Endothelial cell of umbilical vein (primary cell): ENCODE data around the gene VPS37D. TPM values are rescaled to one million over a fixed set of nuclear protein-coding genes. Genes with fewer than 3 reads are reported as not detected.

ENCODE experiments used
- BruUV-seq: library from RNA; stranded (reverse); fragments of 400-500 nt; replicated peaks from 2 replicates; lab custom pipeline; 2021; lab: Mats Ljungman, UMichigan
- CTCF ChIA-PET: fragments of 300-600, 350-600 bp; sonication (Branson Sonifier 250); formaldehyde crosslinking; loops from one replicate; lab custom pipeline; 2021; ENCODE audit warnings: antibody characterized with exemption, inconsistent platforms; lab: Charles Lee
- POLR2A ChIA-PET: fragments of 300-600, 350-600 bp; sonication (Branson Sonifier 250); formaldehyde crosslinking; loops from one replicate; lab custom pipeline; 2021; ENCODE audit warnings: antibody characterized with exemption, inconsistent platforms; lab: Charles Lee
- DNase-seq: peaks from one replicate; pipeline ENCODE4 v3.0.0-alpha.2; 2011; ENCODE audit warnings: low read depth, low spot score
- FAIRE-seq: peaks from 2 replicates; lab custom pipeline; 2011; peaks lifted over from hg19 to GRCh38; lab: Jason Lieb, UNC
- H2AFZ ChIP-seq: 2 replicates; pipeline ENCODE4 v1.6.0; 2012; ENCODE audit warnings: low read depth, low read length, control low read depth, inconsistent platforms
- H3K27ac ChIP-seq: 2 replicates; pipeline ENCODE4 v1.5.1; 2011; ENCODE audit warnings: low read depth, mild to moderate bottlenecking, control low read depth, low read length, moderate library complexity; ENCODE audit not compliant: insufficient read depth
- H3K27me3 ChIP-seq, 2 experiments: 2 replicates each; pipeline versions ENCODE4 v1.6.0 to v1.6.1; 2011; ENCODE audit warnings: low read length in 2 of 2, mixed read lengths in 1 of 2; ENCODE audit not compliant: control insufficient read depth in 2 of 2, insufficient read depth in 2 of 2
- H3K36me3 ChIP-seq, 2 experiments: 2 replicates in 1 of 2; 3 replicates in 1 of 2; pipeline ENCODE4 v1.5.1; 2011; ENCODE audit warnings: low read length in 2 of 2, mild to moderate bottlenecking in 1 of 2, moderate library complexity in 1 of 2; ENCODE audit not compliant: control insufficient read depth in 2 of 2, insufficient read depth in 2 of 2; ENCODE audit errors: extremely low read depth in 1 of 2
- H3K4me1 ChIP-seq: 3 replicates; pipeline ENCODE4 v1.5.1; 2011; ENCODE audit warnings: mild to moderate bottlenecking, low read length; ENCODE audit not compliant: control insufficient read depth, insufficient read depth; ENCODE audit errors: extremely low read depth
- H3K4me2 ChIP-seq: 2 replicates; pipeline ENCODE4 v1.6.1; 2011; ENCODE audit warnings: low read length, control low read depth, mixed read lengths; ENCODE audit not compliant: insufficient read depth
- H3K4me3 ChIP-seq, 3 experiments: fragments of 200-600 bp in 1 of 3; sonication (generic), shearing (Covaris generic) in 1 of 3; replicated peaks in 1 of 3; 2 replicates each; pipeline ENCODE4 v1.5.1; 2011 to 2016; ENCODE audit warnings: control low read depth in 3 of 3, low read length in 3 of 3, mild to moderate bottlenecking in 2 of 3, inconsistent platforms in 1 of 3, low read depth in 1 of 3, moderate library complexity in 1 of 3; ENCODE audit not compliant: insufficient read depth in 1 of 3
- H3K79me2 ChIP-seq: 2 replicates; pipeline ENCODE4 v1.6.0; 2012; ENCODE audit warnings: low read length, inconsistent platforms; ENCODE audit not compliant: control insufficient read depth, insufficient read depth
- H3K9ac ChIP-seq: replicated peaks from 2 replicates; pipeline ENCODE3; 2011; ENCODE audit warnings: low read length, control low read depth; ENCODE audit not compliant: insufficient read depth; ENCODE audit errors: extremely low read depth
- H3K9me1 ChIP-seq: replicated peaks from 3 replicates; pipeline ENCODE4 v1.6.0; 2011; ENCODE audit warnings: mild to moderate bottlenecking, low read length; ENCODE audit not compliant: control insufficient read depth, insufficient read depth; ENCODE audit errors: extremely low read depth
- H3K9me3 ChIP-seq: replicated peaks from 2 replicates; pipeline ENCODE4 v1.5.1; 2012; ENCODE audit warnings: low read length, inconsistent platforms; ENCODE audit not compliant: control insufficient read depth, insufficient read depth
- H4K20me1 ChIP-seq: replicated peaks from 2 replicates; pipeline ENCODE3; 2011; ENCODE audit warnings: mild to moderate bottlenecking, low read length; ENCODE audit not compliant: control insufficient read depth, insufficient read depth; ENCODE audit errors: extremely low read depth
- EZH2 ChIP-seq: IDR thresholded peaks from 2 replicates; pipeline ENCODE4 v1.6.1; 2012; ENCODE audit warnings: borderline replicate concordance, low read depth, mild to moderate bottlenecking, moderate library complexity, low read length, inconsistent platforms; ENCODE audit not compliant: severe bottlenecking
- FOS ChIP-seq: IDR thresholded peaks from 2 replicates; pipeline ENCODE4 v1.6.1; 2011; ENCODE audit warnings: mild to moderate bottlenecking, low read length, moderate library complexity, borderline replicate concordance; ENCODE audit not compliant: insufficient read depth
- GATA2 ChIP-seq: IDR thresholded peaks from 2 replicates; pipeline ENCODE4 v1.7.0; 2011; ENCODE audit warnings: low read depth, mild to moderate bottlenecking, moderate library complexity, mixed read lengths, low read length; ENCODE audit not compliant: insufficient read length, insufficient read depth
- JUN ChIP-seq: IDR thresholded peaks from 2 replicates; pipeline ENCODE4 v1.6.1; 2011; ENCODE audit warnings: borderline replicate concordance, low read depth; ENCODE audit not compliant: insufficient read length, insufficient read depth
- MYC ChIP-seq: IDR thresholded peaks from one replicate; pipeline ENCODE4 v1.6.1; 2011; ENCODE audit warnings: mild to moderate bottlenecking, low read depth, low read length
- POLR2A ChIP-seq: IDR thresholded peaks from 2 replicates; pipeline ENCODE4 v1.6.1; 2012; ENCODE audit warnings: low read depth, mild to moderate bottlenecking, control low read depth, low read length
- POLR2AphosphoS5 ChIP-seq: IDR thresholded peaks from 2 replicates; pipeline ENCODE4 v1.6.1; 2012; ENCODE audit warnings: low read depth, mild to moderate bottlenecking, control low read depth, low read length, moderate library complexity; ENCODE audit not compliant: insufficient read depth
- dilution Hi-C: fragments of 300-500 bp; cut with MboI; formaldehyde crosslinking; loops from one replicate; pipeline ENCODE4 v1.15.0; 2019; ENCODE audit warnings: low sequenced_read_pairs; ENCODE audit not compliant: extremely low pct_ligation_motif_present
- intact Hi-C: fragments of 100-400 bp; cut with micrococcal nuclease; formaldehyde crosslinking; loops from one replicate; pipeline ENCODE4 v1.10.0; 2022
- polyA plus RNA-seq, 4 experiments: library from polyadenylated mRNA; depleted of rRNA in 3 of 4; stranded (reverse) in 3 of 4; unstranded in 1 of 4; fragments of >200 nt; gene quantifications; 2 replicates each; pipeline versions ENCODE4 v1.2.1 to v1.2.3, GENCODE V29; 2011 to 2012; ENCODE audit warnings: missing spikeins in 1 of 4
- total RNA-seq: library from RNA; stranded (reverse); gene quantifications from 2 replicates; pipeline ENCODE4 v1.2.3, GENCODE V29; 2021
- TF ChIP-seq, protein P1 (sequence below), 2 donors: IDR thresholded peaks; 1 replicate in 1 of 2; 2 replicates in 1 of 2; pipeline ENCODE4 v1.5.1; 2011; ENCODE audit warnings: low read length in 2 of 2, mild to moderate bottlenecking in 2 of 2, moderate library complexity in 2 of 2, control low read depth in 1 of 2, inconsistent platforms in 1 of 2, low read depth in 1 of 2; ENCODE audit not compliant: insufficient read depth in 1 of 2; ENCODE audit errors: extremely low read depth in 1 of 2
- TF ChIP-seq, protein P2 (sequence below): IDR thresholded peaks from 2 replicates; pipeline ENCODE4 v1.6.1; 2011; ENCODE audit not compliant: insufficient read depth, insufficient read length

VPS37D gene
- total and polyA plus RNA-seq, 2 donors (not counting 3 experiments of a cell fraction or from before 2014, with no cell fraction given), result 2.0 to 2.1 TPM

DNA sequence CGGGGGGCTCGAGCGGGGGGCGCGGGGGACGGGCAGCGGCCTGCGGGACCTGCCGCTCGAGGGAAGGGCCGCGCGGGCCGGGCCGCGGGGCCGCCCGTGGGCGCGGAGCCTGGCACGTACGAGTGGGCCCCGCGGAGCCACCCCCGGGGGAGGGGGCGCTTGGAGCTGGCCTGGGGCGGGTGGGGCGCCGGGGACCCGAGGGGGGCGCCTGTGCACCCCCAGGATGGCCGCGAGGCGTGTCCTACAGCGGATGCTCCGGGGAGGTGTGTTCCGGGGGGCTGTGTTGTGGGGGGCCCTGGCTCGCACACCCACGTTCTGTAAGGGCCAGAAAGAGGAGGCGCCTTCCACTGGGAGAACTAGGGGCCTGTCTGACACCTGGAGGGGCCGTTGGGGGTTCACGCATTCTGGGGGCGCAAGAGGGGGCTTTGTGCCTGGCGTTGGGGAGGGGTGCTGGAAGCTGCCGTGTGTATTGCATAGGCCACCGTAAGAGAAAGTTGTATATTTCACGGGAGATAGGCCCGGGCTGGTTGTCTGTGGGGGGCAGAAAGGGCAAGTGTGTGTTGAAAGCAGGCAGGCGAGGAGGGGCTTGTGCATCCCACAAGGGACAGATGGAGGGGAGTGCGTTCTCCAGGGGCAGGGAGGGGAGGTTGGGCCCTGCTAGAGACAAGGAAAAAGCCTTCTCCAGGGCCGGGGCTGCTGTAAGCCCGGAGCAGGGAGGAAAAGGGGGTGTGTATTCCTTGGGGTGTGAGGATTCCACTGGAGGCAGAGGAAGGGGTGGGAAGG is 663 bp downstream of the VPS37D start:
- peak overlapping the region; percentile 35 to 67 (median 56) for H3K4me3 ChIP-seq
- peak overlapping the region; percentile 55 for H3K9ac ChIP-seq
- peak; percentile 16 for DNase-seq
- no peaks in the 10 kb centered on the region for H3K36me3 ChIP-seq
- H3K4me2 ChIP-seq, result peak overlapping the region; percentile 49
- intact Hi-C loops (loop anchor here (5.0 kb wide), 1 partner anchor 41 kb away; no protein-coding TSS in a partner anchor), dilution Hi-C loops (no loop called here)
- H3K27me3 ChIP-seq, result peaks cover 0 to 3% of the 10 kb centered on the region in 2 experiments
- TF ChIP-seq GATA2, result no peak
- TF ChIP-seq EZH2, result no peak
- no peak for TF ChIP-seq POLR2AphosphoS5
- TF ChIP-seq POLR2A, result no peak
- no peak for TF ChIP-seq JUN
- TF ChIP-seq, protein P1, sequence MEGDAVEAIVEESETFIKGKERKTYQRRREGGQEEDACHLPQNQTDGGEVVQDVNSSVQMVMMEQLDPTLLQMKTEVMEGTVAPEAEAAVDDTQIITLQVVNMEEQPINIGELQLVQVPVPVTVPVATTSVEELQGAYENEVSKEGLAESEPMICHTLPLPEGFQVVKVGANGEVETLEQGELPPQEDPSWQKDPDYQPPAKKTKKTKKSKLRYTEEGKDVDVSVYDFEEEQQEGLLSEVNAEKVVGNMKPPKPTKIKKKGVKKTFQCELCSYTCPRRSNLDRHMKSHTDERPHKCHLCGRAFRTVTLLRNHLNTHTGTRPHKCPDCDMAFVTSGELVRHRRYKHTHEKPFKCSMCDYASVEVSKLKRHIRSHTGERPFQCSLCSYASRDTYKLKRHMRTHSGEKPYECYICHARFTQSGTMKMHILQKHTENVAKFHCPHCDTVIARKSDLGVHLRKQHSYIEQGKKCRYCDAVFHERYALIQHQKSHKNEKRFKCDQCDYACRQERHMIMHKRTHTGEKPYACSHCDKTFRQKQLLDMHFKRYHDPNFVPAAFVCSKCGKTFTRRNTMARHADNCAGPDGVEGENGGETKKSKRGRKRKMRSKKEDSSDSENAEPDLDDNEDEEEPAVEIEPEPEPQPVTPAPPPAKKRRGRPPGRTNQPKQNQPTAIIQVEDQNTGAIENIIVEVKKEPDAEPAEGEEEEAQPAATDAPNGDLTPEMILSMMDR (IDR thresholded peaks at IDR 0.05; ENCODE audit: extremely low read depth in 1 of 2, insufficient read depth in 1 of 2, low read depth in 1 of 2, low read length in 2 of 2), result no peak
- no peak for TF ChIP-seq FOS
- TF ChIP-seq, protein P2, sequence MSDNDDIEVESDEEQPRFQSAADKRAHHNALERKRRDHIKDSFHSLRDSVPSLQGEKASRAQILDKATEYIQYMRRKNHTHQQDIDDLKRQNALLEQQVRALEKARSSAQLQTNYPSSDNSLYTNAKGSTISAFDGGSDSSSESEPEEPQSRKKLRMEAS, result no peak
- TF ChIP-seq MYC, result no peak
- H3K9me3 ChIP-seq, result no peaks in the 10 kb centered on the region
- no peak for FAIRE-seq
- peaks cover 3% of the 10 kb centered on the region for H3K4me1 ChIP-seq
- H2AFZ ChIP-seq, result peak overlapping the region; percentile 84
- H3K9me1 ChIP-seq, result no peaks in the 10 kb centered on the region
- H3K79me2 ChIP-seq, result no peaks in the 10 kb centered on the region
- H4K20me1 ChIP-seq, result no peaks in the 10 kb centered on the region
- no peak overlapping the region for H3K27ac ChIP-seq
- POLR2A ChIA-PET, result no interaction called here
- no TSS peak for BruUV-seq
- CTCF ChIA-PET, result interaction anchor here (0.7 to 4.8 kb wide), 18 partner anchors 8 to 182 kb away, joined by 3 to 57 read pairs (median 4); no protein-coding TSS in a partner anchor
